Sigmoid colon (tissue), 4 donors: ENCODE results near the gene SLFN12.

ENCODE experiments used
- EP300 ChIP-seq, 4 donors: sonication (generic); formaldehyde crosslinking; IDR thresholded peaks; one replicate each; pipeline ENCODE4 v1.6.1; 2017; ENCODE audit warnings: antibody characterized with exemption in 4 of 4
- POLR2A ChIP-seq, 2 donors: fragments of 450-650 bp; IDR thresholded peaks; one replicate each; pipeline ENCODE4 v1.6.1; 2016; ENCODE audit warnings: antibody characterized with exemption in 2 of 2, mild to moderate bottlenecking in 2 of 2, moderate library complexity in 2 of 2
- POLR2AphosphoS5 ChIP-seq, 4 donors: sonication (generic); formaldehyde crosslinking; IDR thresholded peaks; one replicate each; pipeline ENCODE4 v1.6.1; 2017; ENCODE audit warnings: antibody characterized with exemption in 4 of 4
- TF ChIP-seq, protein P1 (sequence below), 4 experiments: fragments of 450-650 bp in 3 of 4; fragments of 200-600 bp in 1 of 4; IDR thresholded peaks; one replicate each; pipeline ENCODE4 v1.5.1; 2016 to 2019; ENCODE audit warnings: antibody characterized with exemption in 4 of 4, mild to moderate bottlenecking in 3 of 4, moderate library complexity in 2 of 4

DNA sequence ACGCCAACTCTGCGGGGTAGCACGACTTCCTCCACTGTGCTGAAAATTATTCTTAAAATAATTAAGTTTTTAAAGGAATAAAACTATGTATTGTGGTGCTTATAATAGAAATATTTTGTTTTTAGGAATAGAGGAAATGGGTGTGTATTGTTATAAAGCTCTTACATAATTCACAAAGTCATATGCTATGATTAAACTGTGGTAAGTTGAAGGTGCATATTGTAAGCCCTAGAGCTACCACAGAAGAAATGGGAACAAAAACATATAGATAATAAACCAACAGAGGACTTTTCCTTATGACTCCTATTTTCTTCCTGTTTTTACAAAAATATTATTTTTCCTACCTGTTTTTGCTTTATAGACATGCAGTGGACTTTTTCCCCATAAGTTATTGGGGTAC is 54.6 kb downstream of the SLFN12 start:
- TF ChIP-seq, protein P1, sequence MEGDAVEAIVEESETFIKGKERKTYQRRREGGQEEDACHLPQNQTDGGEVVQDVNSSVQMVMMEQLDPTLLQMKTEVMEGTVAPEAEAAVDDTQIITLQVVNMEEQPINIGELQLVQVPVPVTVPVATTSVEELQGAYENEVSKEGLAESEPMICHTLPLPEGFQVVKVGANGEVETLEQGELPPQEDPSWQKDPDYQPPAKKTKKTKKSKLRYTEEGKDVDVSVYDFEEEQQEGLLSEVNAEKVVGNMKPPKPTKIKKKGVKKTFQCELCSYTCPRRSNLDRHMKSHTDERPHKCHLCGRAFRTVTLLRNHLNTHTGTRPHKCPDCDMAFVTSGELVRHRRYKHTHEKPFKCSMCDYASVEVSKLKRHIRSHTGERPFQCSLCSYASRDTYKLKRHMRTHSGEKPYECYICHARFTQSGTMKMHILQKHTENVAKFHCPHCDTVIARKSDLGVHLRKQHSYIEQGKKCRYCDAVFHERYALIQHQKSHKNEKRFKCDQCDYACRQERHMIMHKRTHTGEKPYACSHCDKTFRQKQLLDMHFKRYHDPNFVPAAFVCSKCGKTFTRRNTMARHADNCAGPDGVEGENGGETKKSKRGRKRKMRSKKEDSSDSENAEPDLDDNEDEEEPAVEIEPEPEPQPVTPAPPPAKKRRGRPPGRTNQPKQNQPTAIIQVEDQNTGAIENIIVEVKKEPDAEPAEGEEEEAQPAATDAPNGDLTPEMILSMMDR (IDR thresholded peaks at IDR 0.05): no peak
- TF ChIP-seq POLR2AphosphoS5 (IDR thresholded peaks at IDR 0.05) (no peak), POLR2A (IDR thresholded peaks at IDR 0.05) (no peak), EP300 (IDR thresholded peaks at IDR 0.05) (no peak)
